Measurements from ENCODE around the gene ABCC8.

DNA sequence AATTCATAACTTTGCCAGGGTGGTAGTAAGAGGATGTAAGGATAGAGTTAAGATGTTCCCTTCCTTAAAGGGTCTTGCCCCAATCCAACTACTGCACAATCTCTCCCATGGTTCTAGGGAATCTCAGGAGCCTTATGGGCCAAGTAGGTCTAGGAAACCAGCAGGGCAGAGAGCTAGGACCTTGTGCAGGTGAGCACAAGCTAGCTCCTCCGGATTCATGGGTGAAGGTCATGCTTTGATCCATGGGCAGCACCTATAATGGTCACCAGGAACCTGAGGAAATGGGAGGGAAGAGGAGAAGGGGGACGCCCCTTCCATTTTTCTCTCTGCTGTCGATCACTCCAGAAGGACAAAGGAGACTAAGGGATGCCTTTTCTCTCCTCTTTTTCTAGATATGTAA is 105.0 kb downstream of the ABCC8 start:
- TF ChIP-seq, protein P1, sequence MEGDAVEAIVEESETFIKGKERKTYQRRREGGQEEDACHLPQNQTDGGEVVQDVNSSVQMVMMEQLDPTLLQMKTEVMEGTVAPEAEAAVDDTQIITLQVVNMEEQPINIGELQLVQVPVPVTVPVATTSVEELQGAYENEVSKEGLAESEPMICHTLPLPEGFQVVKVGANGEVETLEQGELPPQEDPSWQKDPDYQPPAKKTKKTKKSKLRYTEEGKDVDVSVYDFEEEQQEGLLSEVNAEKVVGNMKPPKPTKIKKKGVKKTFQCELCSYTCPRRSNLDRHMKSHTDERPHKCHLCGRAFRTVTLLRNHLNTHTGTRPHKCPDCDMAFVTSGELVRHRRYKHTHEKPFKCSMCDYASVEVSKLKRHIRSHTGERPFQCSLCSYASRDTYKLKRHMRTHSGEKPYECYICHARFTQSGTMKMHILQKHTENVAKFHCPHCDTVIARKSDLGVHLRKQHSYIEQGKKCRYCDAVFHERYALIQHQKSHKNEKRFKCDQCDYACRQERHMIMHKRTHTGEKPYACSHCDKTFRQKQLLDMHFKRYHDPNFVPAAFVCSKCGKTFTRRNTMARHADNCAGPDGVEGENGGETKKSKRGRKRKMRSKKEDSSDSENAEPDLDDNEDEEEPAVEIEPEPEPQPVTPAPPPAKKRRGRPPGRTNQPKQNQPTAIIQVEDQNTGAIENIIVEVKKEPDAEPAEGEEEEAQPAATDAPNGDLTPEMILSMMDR (IDR thresholded peaks at IDR 0.05): no peak
- no peak for TF ChIP-seq POLR2A (IDR thresholded peaks at IDR 0.05)
